ENCODE results near the gene MRPL39. TPM values are rescaled to one million over a fixed set of nuclear protein-coding genes. Genes with fewer than 3 reads are reported as not detected.

Gene MRPL39
- total and polyA plus RNA-seq, 2 experiments from 2014 or later, result 50.5 to 132 TPM

GRCh38 chr21:25586791-25587190, 20.5 kb downstream of the MRPL39 start:
- no peak overlapping the region for H3K4me3 ChIP-seq
- H3K27me3 Mint-ChIP-seq (ENCODE audit: insufficient read depth, low read depth, poor library complexity), result no peaks in the 10 kb centered on the region
- TF ChIP-seq EZH2phosphoT487 (IDR thresholded peaks at IDR 0.05; ENCODE audit: unreplicated experiment) (no peak), ZNF114 (CRISPR knock-in tag; IDR thresholded peaks at IDR 0.05) (no peak), STAT1 (IDR thresholded peaks at IDR 0.05; ENCODE audit: unreplicated experiment) (no peak), REST (IDR thresholded peaks at IDR 0.05; ENCODE audit: unreplicated experiment) (no peak), EZH2 (IDR thresholded peaks at IDR 0.05; ENCODE audit: low read depth, unreplicated experiment) (no peak), NANOG (IDR thresholded peaks at IDR 0.05; ENCODE audit: borderline replicate concordance) (no peak), ZNF331 (CRISPR knock-in tag; IDR thresholded peaks at IDR 0.05; ENCODE audit: low read depth) (no peak), JUNB (IDR thresholded peaks at IDR 0.05; ENCODE audit: unreplicated experiment) (no peak), POLR2AphosphoS5 (IDR thresholded peaks at IDR 0.05; ENCODE audit: low read depth) (no peak), ZNF462 (CRISPR knock-in tag; IDR thresholded peaks at IDR 0.05) (no peak), ETS1 (IDR thresholded peaks at IDR 0.05) (no peak)
- TF ChIP-seq, protein P1, sequence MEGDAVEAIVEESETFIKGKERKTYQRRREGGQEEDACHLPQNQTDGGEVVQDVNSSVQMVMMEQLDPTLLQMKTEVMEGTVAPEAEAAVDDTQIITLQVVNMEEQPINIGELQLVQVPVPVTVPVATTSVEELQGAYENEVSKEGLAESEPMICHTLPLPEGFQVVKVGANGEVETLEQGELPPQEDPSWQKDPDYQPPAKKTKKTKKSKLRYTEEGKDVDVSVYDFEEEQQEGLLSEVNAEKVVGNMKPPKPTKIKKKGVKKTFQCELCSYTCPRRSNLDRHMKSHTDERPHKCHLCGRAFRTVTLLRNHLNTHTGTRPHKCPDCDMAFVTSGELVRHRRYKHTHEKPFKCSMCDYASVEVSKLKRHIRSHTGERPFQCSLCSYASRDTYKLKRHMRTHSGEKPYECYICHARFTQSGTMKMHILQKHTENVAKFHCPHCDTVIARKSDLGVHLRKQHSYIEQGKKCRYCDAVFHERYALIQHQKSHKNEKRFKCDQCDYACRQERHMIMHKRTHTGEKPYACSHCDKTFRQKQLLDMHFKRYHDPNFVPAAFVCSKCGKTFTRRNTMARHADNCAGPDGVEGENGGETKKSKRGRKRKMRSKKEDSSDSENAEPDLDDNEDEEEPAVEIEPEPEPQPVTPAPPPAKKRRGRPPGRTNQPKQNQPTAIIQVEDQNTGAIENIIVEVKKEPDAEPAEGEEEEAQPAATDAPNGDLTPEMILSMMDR (conservative IDR thresholded peaks at IDR 0.05; ENCODE audit: low read depth in 2 of 2), result no peak

More at GRCh38 chr21:25586791-25587190, 20.5 kb downstream of the MRPL39 start:
- DNase-seq (ENCODE audit: low spot score), result no peak
- H3K27ac Mint-ChIP-seq, result no peak overlapping the region
- peaks cover 29% of the 10 kb centered on the region; the same call in 2 of the 3 replicates for H3K36me3 Mint-ChIP-seq (ENCODE audit: low read depth)
- H3K4me1 Mint-ChIP-seq, result no peaks in the 10 kb centered on the region
- Histone ChIP-seq H3F3A (replicated peaks; ENCODE audit: low read depth) (no peaks in the 10 kb centered on the region), H3K4me2 (no peak overlapping the region), H3K4me1 (ENCODE audit: insufficient read depth) (no peaks in the 10 kb centered on the region), H3K27ac (ENCODE audit: low read depth) (no peak overlapping the region), H4K20me1 (replicated peaks; ENCODE audit: insufficient read depth) (no peaks in the 10 kb centered on the region), H2AFZ (no peak overlapping the region), H3K27me3 (ENCODE audit: insufficient read depth) (no peaks in the 10 kb centered on the region), H3K36me3 (ENCODE audit: insufficient read depth) (peaks cover 9% of the 10 kb centered on the region), H3K9me2 (ENCODE audit: insufficient read depth) (no peaks in the 10 kb centered on the region), H3K79me2 (replicated peaks; ENCODE audit: insufficient read depth) (no peaks in the 10 kb centered on the region)
- no peaks in the 10 kb centered on the region for H3K9me3 Mint-ChIP-seq
- ATAC-seq, result no peak
- no peak overlapping the region for H3K4me3 Mint-ChIP-seq

All from GM23338 (cell line).